PC-9 (cell line): Measurements from ENCODE around the gene ZSWIM5.

Experiments used
- EZH2 ChIP-seq: fragments of 200-600 bp; sonication (generic); IDR thresholded peaks from 2 replicates; pipeline ENCODE4 v1.8.0; 2017; ENCODE audit warnings: antibody characterized with exemption, low read depth
- TF ChIP-seq, protein P1 (sequence below): fragments of 200-600 bp; sonication (generic); conservative IDR thresholded peaks from 2 replicates; pipeline ENCODE4 v1.6.1; 2017; ENCODE audit warnings: mixed run types, antibody characterized with exemption, mild to moderate bottlenecking, moderate library complexity

DNA sequence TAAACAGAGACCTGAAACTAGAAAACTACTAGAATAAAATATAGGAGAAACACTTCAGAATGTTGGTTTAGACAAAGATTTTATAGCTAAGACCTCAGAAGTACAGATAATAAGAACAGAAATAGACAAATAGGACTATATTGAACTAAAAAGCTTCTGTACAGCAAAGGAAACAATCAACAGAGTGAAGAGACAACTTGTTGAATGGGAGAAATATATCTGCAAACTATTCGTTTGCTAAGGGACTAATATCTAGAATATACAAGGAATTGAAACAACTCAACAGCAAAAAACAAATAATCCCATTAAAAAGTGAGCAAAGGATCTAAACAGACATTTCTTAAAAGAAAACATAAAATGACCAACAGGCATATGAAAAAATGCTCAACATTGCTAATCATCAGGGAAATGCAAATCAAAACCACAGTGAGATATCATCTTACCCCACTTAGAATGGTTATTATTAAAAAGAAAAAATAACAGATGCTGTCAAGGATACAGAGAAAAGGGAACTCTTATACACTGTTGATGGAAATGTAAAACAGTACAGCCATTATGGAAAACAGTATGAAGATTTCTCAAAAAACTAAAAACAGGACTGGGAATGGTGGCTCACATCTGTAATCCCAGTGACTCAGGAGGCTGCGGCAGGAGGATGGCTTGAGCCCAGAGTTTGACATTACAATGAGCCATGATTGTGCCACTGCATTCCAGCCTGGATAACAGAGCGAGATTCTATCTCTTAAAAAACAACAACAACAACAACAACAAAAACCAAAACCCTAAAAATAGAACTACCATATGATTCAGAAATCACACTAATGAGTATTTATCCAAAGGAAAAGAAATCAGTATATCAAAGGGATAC, 37.3 kb upstream of the ZSWIM5 start:
- no peak for TF ChIP-seq EZH2
- TF ChIP-seq, protein P1, sequence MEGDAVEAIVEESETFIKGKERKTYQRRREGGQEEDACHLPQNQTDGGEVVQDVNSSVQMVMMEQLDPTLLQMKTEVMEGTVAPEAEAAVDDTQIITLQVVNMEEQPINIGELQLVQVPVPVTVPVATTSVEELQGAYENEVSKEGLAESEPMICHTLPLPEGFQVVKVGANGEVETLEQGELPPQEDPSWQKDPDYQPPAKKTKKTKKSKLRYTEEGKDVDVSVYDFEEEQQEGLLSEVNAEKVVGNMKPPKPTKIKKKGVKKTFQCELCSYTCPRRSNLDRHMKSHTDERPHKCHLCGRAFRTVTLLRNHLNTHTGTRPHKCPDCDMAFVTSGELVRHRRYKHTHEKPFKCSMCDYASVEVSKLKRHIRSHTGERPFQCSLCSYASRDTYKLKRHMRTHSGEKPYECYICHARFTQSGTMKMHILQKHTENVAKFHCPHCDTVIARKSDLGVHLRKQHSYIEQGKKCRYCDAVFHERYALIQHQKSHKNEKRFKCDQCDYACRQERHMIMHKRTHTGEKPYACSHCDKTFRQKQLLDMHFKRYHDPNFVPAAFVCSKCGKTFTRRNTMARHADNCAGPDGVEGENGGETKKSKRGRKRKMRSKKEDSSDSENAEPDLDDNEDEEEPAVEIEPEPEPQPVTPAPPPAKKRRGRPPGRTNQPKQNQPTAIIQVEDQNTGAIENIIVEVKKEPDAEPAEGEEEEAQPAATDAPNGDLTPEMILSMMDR, result no peak
